NB4 (cell line): ENCODE results near the gene HDAC9.

ENCODE experiments used
- DNase-seq: peaks from one replicate; pipeline ENCODE4 v3.0.0; 2010; ENCODE audit warnings: low read depth
- H3K4me3 ChIP-seq: one replicate; pipeline ENCODE4 v1.5.1; 2011; ENCODE audit warnings: mild to moderate bottlenecking, low read depth, low read length, moderate library complexity
- MYC ChIP-seq: IDR thresholded peaks from 2 replicates; pipeline ENCODE4 v1.6.1; 2011; ENCODE audit warnings: low read depth, low read length
- POLR2A ChIP-seq: IDR thresholded peaks from 2 replicates; pipeline ENCODE4 v1.6.1; 2011; ENCODE audit warnings: mild to moderate bottlenecking; ENCODE audit not compliant: insufficient read length; ENCODE audit errors: extremely low read depth
- TF ChIP-seq, protein P1 (sequence below): IDR thresholded peaks from 2 replicates; pipeline ENCODE4 v1.6.1; 2011; ENCODE audit warnings: low read depth, low read length
- TF ChIP-seq, protein P2 (sequence below): IDR thresholded peaks from one replicate; pipeline ENCODE4 v1.5.1; 2012; ENCODE audit warnings: low read depth, low read length

The HDAC9 gene

GRCh38 chr7:18511351-18512140, 16.0 kb downstream of the HDAC9 start:
- TF ChIP-seq, protein P1, sequence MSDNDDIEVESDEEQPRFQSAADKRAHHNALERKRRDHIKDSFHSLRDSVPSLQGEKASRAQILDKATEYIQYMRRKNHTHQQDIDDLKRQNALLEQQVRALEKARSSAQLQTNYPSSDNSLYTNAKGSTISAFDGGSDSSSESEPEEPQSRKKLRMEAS, result no peak
- TF ChIP-seq, protein P2, sequence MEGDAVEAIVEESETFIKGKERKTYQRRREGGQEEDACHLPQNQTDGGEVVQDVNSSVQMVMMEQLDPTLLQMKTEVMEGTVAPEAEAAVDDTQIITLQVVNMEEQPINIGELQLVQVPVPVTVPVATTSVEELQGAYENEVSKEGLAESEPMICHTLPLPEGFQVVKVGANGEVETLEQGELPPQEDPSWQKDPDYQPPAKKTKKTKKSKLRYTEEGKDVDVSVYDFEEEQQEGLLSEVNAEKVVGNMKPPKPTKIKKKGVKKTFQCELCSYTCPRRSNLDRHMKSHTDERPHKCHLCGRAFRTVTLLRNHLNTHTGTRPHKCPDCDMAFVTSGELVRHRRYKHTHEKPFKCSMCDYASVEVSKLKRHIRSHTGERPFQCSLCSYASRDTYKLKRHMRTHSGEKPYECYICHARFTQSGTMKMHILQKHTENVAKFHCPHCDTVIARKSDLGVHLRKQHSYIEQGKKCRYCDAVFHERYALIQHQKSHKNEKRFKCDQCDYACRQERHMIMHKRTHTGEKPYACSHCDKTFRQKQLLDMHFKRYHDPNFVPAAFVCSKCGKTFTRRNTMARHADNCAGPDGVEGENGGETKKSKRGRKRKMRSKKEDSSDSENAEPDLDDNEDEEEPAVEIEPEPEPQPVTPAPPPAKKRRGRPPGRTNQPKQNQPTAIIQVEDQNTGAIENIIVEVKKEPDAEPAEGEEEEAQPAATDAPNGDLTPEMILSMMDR, result no peak
- TF ChIP-seq POLR2A, result no peak
- no peak for TF ChIP-seq MYC
- H3K4me3 ChIP-seq, result no peak overlapping the region
- no peak for DNase-seq

DNA sequence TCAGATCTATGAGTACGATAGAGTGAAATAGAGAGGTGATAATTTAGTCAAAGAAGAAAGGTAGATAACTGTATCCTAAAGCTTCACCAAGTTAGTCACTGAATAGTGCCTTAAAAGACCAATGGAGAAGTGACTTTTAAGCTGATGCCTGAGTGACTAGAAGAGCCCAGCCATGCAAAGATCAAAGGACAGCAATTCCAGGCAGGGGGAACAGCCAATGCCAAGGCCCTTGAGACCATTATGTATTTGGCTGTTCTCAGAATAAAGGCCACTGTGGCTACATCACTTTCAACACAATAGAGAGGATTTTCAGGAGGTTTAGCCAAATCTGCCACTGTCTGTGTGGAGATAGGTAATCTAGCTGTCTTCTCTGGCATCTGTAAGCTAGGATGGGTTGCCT, 17.8 kb downstream of the HDAC9 start:
- TF ChIP-seq, protein P2, result no peak
- TF ChIP-seq MYC, result no peak
- no peak for TF ChIP-seq POLR2A
- TF ChIP-seq, protein P1, result no peak
- DNase-seq, result no peak
- H3K4me3 ChIP-seq, result no peak overlapping the region

DNA sequence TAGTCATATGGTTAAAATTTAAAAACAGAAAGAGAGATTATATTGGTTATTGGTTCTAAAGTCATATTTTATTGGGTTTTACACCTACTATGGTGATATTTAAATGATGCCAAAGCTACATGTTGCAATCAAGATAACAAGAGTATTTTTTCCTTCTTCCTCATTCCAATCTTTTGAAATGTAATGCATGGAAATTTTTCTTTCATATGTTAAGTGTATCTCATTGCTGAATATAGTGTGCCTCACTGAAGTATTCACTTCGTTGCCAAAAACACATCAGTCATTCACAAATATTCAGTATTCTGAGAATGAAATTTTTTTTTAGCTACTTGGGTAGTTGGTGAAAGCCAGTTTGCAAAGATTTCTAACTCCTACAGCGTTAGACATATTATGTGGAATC, 19.5 kb downstream of the HDAC9 start:
- TF ChIP-seq, protein P2, result no peak
- TF ChIP-seq POLR2A (no peak), MYC (no peak)
- TF ChIP-seq, protein P1, result no peak
- no peak overlapping the region for H3K4me3 ChIP-seq
- no peak for DNase-seq

- TF ChIP-seq, protein P1, result no peak
- TF ChIP-seq, protein P2, result no peak
- TF ChIP-seq POLR2A (no peak), MYC (no peak)
- DNase-seq, result no peak
- no peak overlapping the region for H3K4me3 ChIP-seq
Observed at GRCh38 chr7:18517646-18518045, 22.1 kb downstream of the HDAC9 start.

DNA sequence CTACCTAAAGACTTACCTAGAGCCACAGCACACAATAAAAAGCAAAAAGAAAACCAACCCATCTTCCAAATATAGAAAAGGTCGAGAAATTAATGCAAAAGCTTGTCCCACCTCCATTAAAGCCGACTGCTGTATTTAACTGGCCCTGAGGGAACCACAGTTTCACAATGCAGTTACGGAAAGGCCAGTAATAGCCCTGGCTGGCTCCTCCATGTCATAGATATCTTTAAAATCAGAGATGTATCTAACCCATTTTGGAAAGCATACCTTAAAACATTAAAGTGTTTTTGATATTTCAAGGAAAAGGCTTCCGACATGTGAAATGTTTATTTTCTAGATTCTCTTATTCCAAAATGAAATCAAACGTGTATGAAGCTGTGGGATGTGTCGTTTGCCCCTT, 23.0 kb downstream of the HDAC9 start:
- no peak for DNase-seq
- TF ChIP-seq POLR2A, result no peak
- TF ChIP-seq, protein P2, result no peak
- TF ChIP-seq, protein P1, result no peak
- no peak for TF ChIP-seq MYC
- H3K4me3 ChIP-seq, result no peak overlapping the region
